ENCODE measurements around the gene KRTAP10-3.
"Not testable (repeated sequence)": the region's sequence is repeated elsewhere in the genome, so short reads cannot be mapped to it uniquely, and the experiment has no call there.

Gene KRTAP10-3

DNA sequence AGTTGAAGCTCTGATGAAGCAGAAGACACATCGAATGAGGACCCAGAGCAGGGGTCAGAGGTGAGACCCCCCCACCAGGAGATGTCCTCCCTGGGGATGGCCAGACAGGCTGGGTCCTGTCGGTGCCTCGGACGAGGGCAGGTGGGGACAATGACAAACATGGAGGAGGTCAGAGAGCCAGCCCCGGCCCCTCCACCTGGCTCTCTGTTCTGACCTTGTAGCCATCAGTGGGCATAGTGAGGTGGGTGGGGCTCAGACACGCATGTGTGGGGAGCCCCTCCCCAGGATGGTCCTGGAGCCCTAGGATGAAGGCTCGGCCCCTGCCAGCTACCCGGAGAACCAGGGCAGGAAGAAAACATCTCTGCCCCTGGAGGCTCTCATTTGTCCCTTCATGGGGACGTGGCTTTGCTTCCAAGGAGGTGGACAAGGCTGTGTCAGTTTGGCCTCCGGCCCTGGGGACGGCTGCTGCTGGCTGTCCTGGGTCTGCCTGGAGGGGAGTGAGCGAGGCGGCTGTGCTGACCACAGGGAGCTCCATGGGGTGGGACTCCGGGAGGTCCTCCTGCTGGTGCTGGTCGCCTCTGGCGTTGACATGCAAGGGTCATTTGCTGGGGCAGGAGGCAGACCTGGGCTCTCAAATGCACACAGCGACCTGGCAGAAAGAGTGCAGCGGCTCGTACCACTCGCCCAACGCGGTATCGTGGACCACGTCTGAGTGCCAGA is 31.2 kb upstream of the KRTAP10-3 start:
- DNase-seq, result no peak

- no peak for DNase-seq
These were observed 30.5 kb upstream of the KRTAP10-3 start for GRCh38 chr21:44589094-44589493.

DNA sequence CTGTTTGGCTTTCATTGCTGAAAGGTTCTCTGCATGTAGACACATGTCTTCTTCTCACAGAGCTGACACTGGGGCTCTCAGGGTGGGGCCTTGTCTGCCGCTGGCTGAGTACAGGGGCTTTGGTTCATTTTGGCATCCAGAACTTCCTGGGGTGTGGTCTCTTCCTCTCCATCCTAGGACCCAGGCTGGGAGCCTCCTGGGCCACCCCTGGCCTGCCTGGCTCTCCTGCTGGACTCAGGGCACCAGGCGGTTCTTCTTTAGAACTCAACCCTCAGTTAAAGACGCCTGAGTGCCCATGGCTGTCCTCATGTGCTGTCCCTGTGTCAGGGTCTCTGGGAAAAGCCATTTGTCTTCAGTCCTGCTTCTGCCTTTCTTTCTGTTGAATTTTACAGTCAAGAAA is 27.3 kb upstream of the KRTAP10-3 start:
- DNase-seq, result no peak

GRCh38 chr21:44583800-44584147 is 25.2 kb upstream of the KRTAP10-3 start:
- DNase-seq, result no peak

GRCh38 chr21:44583089-44583799 is 24.6 kb upstream of the KRTAP10-3 start:
- no peak for DNase-seq

DNA sequence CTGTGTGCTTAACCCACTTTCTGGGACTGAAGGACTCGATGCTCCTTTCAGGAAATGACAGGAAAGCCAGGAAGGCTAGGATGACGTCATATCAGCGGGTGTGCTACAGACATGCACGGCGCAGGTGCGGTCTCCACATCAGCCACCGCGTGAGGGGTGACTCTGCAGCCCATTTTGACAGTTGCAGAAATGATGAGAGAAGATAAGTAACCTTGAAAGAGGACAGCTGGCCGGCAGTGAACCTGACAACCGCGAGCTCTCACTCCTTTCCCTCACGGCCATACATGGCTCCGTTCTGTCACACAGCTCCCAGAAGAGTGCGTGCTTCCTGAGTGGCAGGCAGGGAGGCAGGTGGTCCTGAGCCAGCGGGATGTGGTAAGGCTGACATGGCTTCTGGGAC is 23.5 kb upstream of the KRTAP10-3 start:
- no peak for DNase-seq

- no peak for DNase-seq
These were observed 22.6 kb upstream of the KRTAP10-3 start for GRCh38 chr21:44581158-44581557.

GRCh38 chr21:44580231-44580821 is 21.7 kb upstream of the KRTAP10-3 start, which contains the start of gene KRTAP10-5:
Gene KRTAP10-5, minus strand, starts transcription at chr21:44580604. Its CDS starts 26 bp downstream, at chr21:44580578.
- DNase-seq, result not testable (repeated sequence)

DNA sequence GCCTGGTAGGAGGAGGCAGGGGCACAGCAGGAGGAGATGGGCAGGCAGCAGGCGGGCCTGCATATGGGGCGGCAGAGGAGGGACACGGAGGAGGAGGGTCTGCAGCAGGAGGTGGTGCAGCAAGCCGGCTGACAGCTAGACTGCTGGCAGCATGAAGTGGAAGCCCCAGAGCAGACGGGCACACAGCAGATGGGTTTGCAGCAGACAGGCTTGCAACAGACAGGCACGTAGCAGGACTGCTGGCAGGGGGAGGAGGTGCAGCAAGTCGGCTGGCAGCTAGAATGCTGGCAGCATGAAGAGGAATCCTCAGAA is 21.2 kb upstream of the KRTAP10-3 start:
- no peak for DNase-seq

DNA sequence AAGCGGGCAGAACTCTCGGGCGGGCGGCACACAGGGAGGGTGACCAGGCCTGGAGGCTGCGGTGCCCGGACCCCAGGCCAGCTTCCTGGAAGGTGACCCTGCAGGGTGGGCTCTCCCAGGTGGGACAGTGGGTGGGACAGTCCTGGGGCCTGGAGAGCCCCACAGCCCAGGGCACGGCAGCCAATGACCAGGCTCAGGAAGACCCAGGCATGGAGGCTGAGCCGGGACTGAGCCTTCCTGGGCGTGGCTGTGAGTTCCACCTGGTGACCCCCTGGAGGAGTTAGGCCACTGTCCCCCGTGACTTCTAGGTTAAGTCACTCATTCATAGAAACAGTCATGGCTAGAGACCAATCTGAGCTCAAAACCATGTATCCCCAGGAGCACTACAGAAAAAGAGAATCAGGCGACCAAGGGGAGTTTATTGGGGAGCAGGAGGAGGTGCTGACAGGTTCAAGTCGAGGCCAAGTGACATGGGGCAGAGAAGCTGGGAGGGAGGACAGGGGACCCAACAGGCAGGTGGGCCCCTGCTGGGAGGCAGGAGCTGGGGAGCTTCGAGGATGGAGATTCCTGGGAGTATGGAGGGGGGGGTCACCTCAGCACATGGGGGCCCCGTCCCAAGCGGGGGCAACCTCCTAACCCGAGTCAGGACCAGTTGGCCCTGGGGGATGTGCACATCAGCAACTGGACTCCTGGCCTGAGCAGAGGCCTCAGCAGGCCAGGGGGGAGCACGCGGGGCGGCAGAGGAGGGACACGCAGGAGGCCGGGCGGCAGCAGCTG is 20.6 kb upstream of the KRTAP10-3 start:
- no peak for DNase-seq

DNA sequence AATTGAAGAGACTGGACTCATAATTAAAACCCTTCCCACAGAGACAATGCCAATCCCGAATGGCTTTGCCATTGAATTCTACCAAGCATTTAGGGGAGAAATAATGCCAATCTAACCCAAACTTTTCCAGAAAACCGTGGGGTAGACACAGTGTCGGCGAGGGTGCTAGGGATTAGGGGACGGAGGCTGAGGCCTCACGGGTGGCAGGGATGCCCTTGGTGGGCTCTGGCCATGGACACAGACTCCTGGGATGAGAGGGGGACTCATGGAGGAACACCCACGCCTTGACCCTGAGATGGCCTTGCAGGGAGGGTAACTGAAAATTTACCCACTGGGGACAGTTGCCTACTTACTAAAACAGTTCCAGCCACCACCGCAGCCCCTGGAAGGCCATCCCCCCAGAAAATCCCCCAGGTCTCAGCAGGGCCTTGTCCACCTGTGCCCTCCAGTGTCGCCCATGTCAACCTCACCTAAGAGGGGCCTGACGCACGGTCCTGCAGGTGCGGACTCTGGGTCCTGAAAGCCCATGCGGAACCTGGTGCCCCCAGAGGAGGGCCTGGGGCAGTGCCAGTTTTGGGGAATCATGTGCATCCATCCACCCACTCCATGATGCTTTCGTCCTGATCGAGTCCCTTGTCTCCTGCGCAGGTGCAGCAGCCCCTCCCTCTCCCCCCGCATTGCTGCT is 19.9 kb upstream of the KRTAP10-3 start:
- no peak for DNase-seq

- no peak for DNase-seq
These were observed 17.4 kb upstream of the KRTAP10-3 start for GRCh38 chr21:44576025-44576420.

GRCh38 chr21:44575307-44576024 is 16.9 kb upstream of the KRTAP10-3 start:
- DNase-seq, result no peak

DNA sequence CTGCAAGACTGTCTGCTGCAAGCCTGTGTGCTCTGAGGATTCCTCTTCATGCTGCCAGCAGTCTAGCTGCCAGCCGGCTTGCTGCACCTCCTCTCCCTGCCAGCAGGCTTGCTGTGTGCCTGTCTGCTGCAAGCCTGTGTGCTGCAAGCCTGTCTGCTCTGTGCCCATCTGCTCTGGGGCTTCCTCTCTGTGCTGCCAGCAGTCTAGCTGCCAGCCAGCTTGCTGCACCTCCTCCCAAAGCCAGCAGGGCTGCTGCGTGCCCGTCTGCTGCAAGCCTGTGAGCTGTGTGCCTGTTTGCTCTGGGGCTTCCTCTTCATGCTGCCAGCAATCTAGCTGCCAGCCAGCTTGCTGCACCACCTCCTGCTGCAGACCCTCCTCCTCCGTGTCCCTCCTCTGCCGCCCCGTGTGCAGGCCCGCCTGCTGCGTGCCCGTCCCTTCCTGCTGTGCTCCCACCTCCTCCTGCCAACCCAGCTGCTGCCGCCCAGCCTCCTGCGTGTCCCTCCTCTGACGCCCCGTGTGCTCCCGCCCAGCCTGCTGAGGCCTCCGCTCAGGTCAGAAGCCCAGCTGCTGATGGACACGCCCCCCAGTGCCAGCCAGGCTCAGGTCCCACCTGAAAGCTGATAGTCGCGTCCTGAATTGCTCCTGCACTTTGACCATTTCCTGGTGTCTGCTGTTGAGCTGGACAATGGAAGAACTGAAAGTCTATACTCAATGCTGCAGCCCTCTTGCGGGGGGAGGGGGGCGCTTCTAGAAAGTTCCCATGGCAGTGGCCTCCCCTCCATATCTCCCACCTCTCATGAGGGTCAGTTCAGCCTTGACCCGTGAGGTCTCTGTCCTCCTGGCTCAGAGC is 16.1 kb upstream of the KRTAP10-3 start:
- DNase-seq, result no peak

- not testable (repeated sequence) for DNase-seq
These were observed 15.2 kb upstream of the KRTAP10-3 start, which contains the start of gene KRTAP10-4 for GRCh38 chr21:44573630-44574456. Gene KRTAP10-4, plus strand, starts transcription at chr21:44573729. Its CDS starts 30 bp downstream, at chr21:44573759.

DNA sequence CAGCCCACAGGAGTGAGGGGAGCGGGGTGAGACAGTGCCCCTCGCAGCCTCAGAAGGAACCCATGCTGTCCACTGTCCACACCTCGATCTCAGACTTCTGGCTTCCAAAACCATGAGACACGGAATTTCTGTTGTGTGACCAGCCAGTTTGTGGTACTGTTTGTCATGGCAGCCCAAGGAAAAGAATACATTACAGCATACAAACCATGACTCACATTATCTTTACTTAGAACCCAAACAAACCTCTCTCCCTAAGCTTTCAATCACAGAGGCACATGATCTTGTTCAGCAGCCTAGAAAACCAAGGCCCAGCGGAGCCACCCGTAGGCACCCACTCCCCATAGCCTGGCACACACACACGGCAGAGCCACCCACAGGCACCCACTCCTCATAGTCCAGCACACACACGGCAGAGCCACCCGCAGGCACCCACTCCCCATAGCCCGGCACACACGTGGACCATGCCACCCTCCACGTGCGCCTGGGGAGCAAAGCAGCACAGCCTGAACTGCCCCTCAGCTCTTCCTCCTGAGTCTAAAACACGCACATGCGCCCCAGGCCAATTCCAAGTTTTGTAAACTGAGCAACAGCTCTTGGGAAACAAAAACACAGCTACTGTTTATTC is 14.5 kb upstream of the KRTAP10-3 start:
- no peak for DNase-seq

DNA sequence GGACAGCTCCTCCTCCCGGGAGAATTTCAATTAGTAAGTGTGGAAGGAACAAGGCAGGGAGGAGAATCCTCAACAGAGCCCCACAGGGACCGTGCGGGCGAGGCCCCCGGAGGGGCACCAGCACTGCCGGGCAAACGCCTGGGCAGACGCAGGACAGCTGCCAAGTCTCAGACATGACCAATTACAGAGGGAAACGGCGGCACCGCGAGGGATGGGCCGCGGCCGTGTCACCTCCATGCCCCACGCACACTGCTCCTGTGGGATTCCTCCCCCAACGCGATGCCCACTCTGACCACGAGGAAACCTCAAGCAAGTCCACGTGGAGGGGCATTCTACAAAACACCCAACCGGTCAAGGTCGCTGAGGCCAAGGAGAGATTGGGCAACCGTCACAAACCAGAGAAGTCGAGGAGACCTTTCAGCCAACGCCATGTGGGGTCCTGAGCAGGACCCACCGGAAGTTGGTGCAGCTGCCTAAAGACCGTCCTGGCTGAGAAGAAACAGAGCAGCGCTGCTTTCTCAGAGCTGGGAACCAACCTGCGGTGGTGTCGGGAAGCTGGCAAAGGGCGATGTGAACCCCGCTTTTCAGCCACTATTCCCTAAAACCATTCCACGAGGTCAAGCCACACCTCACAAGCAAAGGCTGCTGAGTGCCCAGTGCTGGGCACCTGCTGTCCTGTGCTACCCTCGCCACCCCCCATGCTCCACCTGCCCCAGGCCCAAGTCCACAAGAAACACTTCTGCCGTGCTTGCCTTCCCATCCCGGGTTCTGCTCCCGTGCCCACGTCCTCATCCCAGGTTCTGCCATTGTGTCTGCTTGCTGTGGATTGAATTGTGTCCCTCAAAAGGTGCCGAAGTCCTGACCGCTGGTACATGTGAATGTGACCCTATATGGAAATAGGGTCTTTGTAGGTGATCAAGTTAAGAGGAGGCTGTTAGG is 13.5 kb upstream of the KRTAP10-3 start:
- no peak for DNase-seq

- DNase-seq, result no peak
These were observed 12.7 kb upstream of the KRTAP10-3 start for GRCh38 chr21:44571296-44571695.

All from NCI-H446 (cell line).